GM18505 (cell line): ENCODE measurements around the gene HPGD.

Source experiments
- ATAC-seq: cut with Tn5 transposase; IDR thresholded peaks from one replicate; pipeline ENCODE4 v1.9.1; 2021; ENCODE audit not compliant: unreplicated experiment
- POLR2A ChIP-seq: IDR thresholded peaks from 4 replicates; pipeline ENCODE4 v1.6.1; 2011; ENCODE audit warnings: borderline replicate concordance; ENCODE audit not compliant: insufficient read depth, insufficient read length; ENCODE audit errors: extremely low read depth

The HPGD gene

DNA sequence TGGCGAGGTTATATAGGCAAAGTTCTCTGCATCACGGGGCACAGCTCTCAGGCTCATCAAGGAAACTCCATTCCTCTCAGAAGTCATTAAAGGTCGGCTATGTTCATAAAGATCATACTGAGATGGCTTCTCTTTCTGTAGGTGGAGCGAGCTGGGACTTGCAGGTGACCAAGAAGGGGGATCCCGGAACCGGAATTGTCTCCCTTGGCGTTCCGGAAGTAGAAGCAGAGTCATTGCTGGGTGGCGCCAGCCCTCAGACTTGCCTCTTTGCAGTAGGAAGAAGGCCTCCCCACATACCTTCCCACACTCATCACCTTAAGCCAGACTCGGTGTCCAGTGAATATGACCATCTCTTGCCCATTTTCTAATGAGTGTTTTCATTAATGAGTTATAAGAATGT is 17.9 kb upstream of the HPGD start:
- ATAC-seq, result no peak
- no peak for TF ChIP-seq POLR2A

DNA sequence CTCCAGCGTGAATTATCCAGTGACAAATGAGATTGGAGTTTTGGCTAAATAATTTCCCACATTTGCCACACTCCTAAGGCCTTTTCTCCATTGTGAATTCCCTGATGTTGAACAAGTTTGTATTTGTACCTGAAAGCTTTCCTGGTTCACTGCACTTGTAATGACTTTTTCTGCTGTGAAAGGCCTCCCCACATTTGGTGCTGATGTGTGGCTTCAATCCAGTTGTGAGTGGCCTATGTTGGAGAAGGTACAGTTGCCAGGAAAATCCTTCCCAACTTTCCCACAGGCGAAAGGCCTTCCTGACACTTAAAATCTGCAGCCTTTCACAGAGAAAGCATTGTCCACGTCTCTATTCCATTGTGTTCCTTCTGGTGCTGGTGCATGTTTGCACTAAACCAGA is 17.3 kb upstream of the HPGD start:
- no peak for TF ChIP-seq POLR2A
- ATAC-seq, result no peak

DNA sequence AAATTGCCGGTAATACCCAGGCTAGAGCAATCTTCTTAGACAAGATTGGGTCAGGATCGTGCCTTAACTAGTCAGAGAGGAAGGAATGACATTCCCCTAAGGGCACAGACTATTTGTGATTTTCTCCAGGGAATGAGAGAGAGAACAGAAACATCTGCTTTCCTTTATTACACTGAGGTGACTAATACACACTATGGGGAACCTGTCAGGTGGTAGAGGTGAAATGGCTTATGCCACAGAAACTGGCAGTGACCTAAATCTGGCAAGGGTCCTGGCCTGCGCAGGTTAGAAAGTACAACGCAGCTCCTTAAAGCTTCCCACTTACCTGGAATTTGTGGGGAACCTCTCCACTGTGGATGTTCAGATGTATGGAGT is 16.6 kb upstream of the HPGD start:
- TF ChIP-seq POLR2A, result no peak
- no peak for ATAC-seq

DNA sequence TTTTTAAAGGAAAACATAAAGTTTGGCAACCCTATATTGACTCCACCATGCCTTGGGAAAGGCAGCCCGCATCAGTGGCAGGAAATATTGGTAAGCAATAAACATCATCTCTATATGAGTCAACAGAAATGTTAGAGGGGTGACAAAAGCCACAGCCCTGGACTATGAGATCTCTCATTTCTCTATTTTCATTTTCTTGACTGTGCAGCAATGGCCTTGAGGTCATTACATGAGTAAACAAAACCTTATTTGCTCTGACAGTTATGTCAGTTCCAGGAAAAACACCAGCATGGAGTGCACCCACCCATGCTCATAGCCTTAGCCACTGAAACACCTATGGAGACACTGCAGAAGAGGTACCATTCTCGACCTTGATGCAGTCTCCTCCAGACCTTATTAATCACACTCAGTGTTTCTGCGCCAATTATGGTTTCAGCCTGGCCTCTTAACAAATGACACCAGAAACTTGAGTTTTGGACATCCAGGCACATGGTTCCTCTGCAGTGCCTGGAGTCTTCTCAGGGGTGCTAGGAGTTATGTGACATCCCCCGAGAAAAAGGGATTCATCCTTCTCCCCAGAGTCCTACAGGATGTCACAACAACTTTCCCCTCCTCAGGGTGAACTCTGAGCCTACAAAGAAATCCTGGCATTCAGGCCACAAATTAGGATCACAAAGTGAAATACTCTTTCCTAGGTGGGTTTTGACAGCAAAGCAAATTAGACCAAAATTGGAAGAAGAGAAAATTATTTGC is 16.0 kb upstream of the HPGD start:
- peak; percentile 97 for ATAC-seq
- no peak for TF ChIP-seq POLR2A

DNA sequence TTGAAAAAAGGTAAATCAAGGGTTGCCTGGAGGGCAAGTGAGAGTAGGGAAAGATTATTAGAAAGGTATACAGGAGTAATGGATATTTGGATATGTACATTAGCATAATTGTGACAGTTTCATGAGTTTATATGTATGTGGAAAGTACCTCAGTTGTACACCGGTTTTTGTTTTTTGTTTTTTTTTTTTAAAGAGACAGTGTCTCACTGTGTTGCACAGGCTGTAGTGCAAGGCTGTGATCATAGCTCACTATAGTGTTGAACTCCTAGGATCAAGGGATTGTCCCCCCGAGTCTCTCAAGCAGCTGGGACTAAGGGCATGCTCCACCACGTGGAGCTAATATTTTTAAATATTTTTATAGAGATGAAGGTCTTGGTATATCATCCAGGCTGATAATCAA is 15.3 kb upstream of the HPGD start:
- ATAC-seq, result peak; percentile 15
- no peak for TF ChIP-seq POLR2A

DNA sequence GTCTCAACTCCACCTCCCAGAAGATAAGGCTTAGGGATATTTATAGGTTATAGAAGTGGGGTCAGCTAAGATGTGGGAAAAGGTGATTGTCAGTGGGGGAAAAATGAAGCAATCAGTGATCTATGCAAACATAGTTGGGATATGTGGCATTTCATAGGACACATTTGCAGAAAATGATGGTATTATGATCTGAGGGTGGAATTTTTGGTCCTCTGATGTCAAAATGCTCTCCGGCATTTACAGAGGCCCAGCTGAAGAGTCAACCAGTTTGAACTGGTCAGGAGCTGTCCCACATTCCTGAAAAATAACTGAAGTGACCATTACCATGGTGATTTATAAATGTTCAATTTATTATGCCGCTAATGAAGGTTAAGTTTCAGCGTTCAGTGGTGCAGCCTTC is 12.2 kb upstream of the HPGD start:
- TF ChIP-seq POLR2A, result no peak
- ATAC-seq, result no peak

DNA sequence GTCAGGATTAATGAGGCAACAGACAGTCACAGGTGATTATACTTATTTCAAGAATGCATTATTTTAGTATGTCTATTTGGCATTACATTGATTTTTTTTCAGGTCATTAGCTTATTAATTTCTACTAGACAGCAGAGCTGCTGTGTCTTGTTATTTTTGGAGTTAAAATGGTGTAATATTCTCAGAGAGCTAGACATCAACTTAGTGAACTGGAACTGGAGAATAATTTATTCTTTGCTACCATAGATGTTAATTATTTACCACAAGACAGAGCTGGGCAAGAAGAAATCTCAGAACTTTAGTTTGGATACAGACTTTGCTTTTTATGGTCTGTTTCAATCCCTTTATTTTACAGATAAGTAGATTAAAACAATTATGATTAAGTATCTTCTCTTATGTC is 10.2 kb upstream of the HPGD start:
- ATAC-seq, result no peak
- TF ChIP-seq POLR2A, result no peak

DNA sequence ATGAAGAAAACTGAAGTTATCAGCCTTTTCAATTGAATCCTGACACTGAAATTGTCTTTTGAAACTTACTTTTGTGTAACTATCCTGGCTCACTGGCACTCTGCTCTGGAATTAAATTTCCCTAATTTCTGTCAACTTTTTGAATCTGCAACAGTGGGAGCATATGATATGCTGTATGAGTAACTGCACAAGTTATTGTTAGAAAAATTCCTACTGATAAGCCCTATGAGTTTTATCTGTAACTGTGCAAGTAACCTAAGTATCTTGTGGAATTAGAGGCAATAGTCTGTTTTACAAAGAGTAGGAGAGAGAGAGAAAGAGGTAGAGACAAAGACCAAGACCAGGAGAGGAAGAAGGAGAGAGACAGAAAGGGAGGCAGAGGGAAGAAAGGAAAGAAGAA is 9.2 kb upstream of the HPGD start:
- ATAC-seq, result no peak
- TF ChIP-seq POLR2A, result no peak

DNA sequence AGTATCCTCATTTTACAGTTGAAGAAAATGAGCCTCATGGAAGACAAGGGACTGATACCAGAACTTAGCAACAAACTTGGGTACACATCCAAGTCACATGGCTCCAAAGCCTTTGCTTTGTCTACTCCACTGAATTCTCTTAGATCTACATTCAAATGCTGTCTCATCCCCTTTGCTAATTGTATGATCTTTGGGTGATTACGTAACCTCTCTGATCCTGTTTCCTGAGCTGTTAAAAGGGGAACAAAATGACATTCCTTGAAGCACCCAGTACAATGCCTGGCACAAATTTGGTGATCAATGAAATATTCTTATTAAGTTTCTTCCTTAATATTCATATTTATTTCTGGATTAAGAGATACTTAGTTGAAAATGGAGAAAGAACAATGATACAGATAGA is 5.9 kb upstream of the HPGD start:
- no peak for TF ChIP-seq POLR2A

DNA sequence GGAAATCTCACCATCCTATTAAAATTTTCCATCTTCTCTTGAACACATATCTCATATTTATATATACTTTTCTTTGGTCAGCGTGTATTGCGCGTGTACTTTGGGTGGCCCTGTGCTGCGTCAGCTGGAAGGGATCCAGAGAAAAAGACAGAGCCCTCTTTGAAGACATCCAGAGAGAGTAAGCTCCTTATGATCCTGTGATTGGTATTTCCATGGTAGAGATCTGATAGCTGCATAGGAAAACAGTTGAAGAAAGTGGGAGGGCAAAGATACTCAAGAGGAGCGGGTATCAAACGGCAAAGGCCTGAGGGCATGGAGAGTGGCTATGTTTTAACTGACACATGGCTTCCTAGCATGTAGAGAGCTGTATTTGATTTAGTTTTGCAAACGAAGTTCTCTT is 4.4 kb upstream of the HPGD start:
- ATAC-seq, result no peak
- TF ChIP-seq POLR2A, result no peak

More for the DNA sequence above, 5.9 kb upstream of the HPGD start:
- ATAC-seq, result no peak

DNA sequence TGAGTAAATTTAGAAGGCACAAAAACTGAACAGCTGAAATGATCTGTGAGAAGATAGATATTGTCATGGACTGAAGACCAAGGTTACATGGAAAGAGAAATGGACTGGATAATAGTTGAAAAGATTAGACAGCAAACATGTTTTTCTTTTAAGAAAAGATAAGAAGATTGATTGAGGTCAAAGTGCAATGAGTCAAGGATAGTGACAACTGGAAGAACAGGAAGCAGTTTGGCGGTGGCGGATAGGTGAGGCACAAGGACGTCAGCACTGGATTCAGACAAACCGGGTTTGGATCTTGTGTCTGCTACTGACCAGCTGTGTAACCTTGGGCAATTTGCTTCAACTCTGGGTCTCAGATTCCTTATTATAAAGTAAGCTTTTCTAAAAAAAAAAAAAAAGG is 2.0 kb upstream of the HPGD start:
- no peak for TF ChIP-seq POLR2A
- ATAC-seq, result no peak

DNA sequence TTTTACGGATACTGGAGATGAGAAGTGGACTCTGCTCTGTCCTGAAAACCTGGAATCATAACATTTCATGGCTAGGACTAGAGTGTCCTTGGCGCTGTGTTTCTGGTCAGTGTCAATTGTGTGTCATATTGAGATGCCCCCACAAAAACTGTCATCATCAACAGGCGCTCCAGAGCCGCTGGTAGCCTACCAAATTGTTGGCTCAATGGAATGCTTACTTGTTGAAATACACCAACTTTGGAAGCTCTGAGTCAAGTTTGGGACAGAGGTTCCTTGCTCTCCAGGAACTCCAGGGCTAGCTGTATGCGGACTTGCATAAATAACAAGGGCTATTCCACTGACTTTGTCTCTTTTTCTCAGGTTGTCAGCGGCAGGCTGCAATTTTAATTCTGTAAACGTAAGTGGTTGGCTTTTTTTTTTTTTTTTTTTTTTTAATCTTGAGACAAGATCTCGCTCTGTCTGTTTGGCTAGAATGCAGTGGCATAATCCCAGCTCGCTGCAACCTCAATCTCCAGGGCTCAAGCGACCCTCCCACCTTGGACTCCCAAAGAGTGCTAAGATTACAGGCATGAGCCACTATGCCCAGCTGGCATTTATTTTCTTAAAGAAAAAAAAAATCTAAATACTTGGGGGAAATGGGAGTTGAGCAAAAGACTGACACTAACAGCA is 871 bp upstream of the HPGD start:
- no peak for ATAC-seq
- no peak for TF ChIP-seq POLR2A

DNA sequence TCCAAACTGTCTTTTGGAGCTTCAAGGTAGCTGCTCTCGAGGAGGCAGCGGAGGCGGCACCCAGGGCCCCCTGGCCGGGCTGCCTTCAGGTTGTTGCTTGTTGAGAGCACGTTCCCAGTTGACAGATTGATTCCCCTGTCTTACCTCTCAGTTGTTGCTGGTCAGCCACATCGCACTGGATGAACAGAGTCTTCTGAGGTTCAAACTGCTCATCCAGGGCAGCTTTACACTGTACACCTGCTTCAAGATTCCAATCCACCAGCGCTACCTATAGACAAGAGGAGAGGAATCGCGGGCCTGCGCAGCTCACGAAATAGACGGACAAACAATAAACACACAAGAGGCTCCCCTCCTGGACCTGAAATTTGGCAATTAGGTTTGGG is 497 bp downstream of the HPGD start:
- ATAC-seq, result peak; percentile 33
- no peak for TF ChIP-seq POLR2A

DNA sequence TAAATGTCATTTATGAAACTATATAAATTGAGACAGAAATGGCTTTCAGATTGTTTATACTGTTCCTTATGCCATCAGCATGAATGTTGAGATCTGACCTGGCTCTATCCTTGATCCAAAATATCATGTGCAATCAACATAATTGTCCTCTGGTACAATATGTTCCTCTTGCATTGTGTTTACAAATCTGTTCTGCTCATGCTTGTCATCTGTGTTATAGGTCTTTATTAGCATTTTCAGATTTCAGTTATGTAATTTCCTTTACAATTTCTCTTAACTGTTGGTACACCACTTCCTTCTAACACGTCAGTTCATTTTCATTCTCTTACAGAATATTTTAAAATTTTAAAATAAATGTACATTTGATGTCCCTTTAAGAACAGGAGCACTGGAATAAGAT is 1.6 kb downstream of the HPGD start:
- no peak for ATAC-seq

More for the DNA sequence above, 1.6 kb downstream of the HPGD start:
- no peak for TF ChIP-seq POLR2A
